ENCODE measurements around the gene ORMDL1.

ORMDL1 gene

GRCh38 chr2:189783927-189784867 lies at the start of gene ORMDL1, which contains the start of gene PMS1:
ORMDL1 (minus strand) TSS chr2:189784339; CDS start chr2:189782595, 1,744 bp downstream.
PMS1 (plus strand) TSS chr2:189784450; CDS start chr2:189791810, 7,360 bp downstream.
- peak; percentile 91 to 96 for DNase-seq

GRCh38 chr2:189830510-189830909 lies 46.4 kb upstream of the ORMDL1 start:
- DNase-seq: no peak

- no peak for DNase-seq
These were observed 45.1 kb upstream of the ORMDL1 start for GRCh38 chr2:189829102-189829833.

GRCh38 chr2:189826039-189826438 lies 41.9 kb upstream of the ORMDL1 start:
- DNase-seq: no peak

GRCh38 chr2:189824694-189825396 lies 40.7 kb upstream of the ORMDL1 start:
- DNase-seq: no peak

- peak; percentile 7 to 34 for DNase-seq
These were observed 38.0 kb upstream of the ORMDL1 start for GRCh38 chr2:189821953-189822748.

- no peak for DNase-seq
These were observed 35.2 kb upstream of the ORMDL1 start for GRCh38 chr2:189819297-189819704.

- no peak for DNase-seq
These were observed 34.3 kb upstream of the ORMDL1 start for GRCh38 chr2:189818249-189819038.

- no peak for DNase-seq
These were observed 19.3 kb upstream of the ORMDL1 start for GRCh38 chr2:189803431-189803830.

- DNase-seq: no peak
These were observed 18.3 kb upstream of the ORMDL1 start for GRCh38 chr2:189802396-189802912.

- no peak for DNase-seq
These were observed 15.4 kb upstream of the ORMDL1 start for GRCh38 chr2:189799531-189799930.

GRCh38 chr2:189799030-189799331 lies 14.8 kb upstream of the ORMDL1 start:
- no peak for DNase-seq

GRCh38 chr2:189798312-189799029 lies 14.3 kb upstream of the ORMDL1 start:
- DNase-seq: peak; percentile 30 to 68

- no peak for DNase-seq
These were observed 13.8 kb upstream of the ORMDL1 start for GRCh38 chr2:189797902-189798301.

- DNase-seq: no peak
These were observed 10.2 kb upstream of the ORMDL1 start for GRCh38 chr2:189794310-189794709.

GRCh38 chr2:189791338-189792042 lies 7.4 kb upstream of the ORMDL1 start:
- DNase-seq: no peak

GRCh38 chr2:189783451-189783926 lies 650 bp downstream of the ORMDL1 start:
- peak in 1 of 2 donors; percentile 41 for DNase-seq

- peak; percentile 40 to 46 for DNase-seq
These were observed 1.9 kb downstream of the ORMDL1 start for GRCh38 chr2:189782221-189782671.

GRCh38 chr2:189772212-189772611 lies 11.9 kb downstream of the ORMDL1 start:
- no peak for DNase-seq
